OCI-LY7 (cell line): ENCODE results near the gene MINDY4. TPM values are rescaled to one million over a fixed set of nuclear protein-coding genes. Genes with fewer than 3 reads are reported as not detected.

Experiments used
- BruUV-seq: library from RNA; stranded (reverse); fragments of 400-500 nt; replicated peaks from 2 replicates; lab custom pipeline; 2021; lab: Mats Ljungman, UMichigan
- CTCF ChIA-PET: fragments of 300-600 bp; sonication (Branson Sonifier 250); formaldehyde crosslinking; loops from one replicate; lab custom pipeline; 2022; ENCODE audit warnings: antibody characterized with exemption; ENCODE audit not compliant: unreplicated experiment; lab: Charles Lee
- POLR2A ChIA-PET: fragments of 300-600 bp; sonication (Branson Sonifier 250); formaldehyde crosslinking; loops from one replicate; lab custom pipeline; 2022; ENCODE audit warnings: antibody characterized with exemption; lab: Charles Lee
- DNase-seq: peaks from one replicate; pipeline ENCODE4 v3.0.0-alpha.2; 2015; ENCODE audit warnings: low spot score
- H2AFZ ChIP-seq: fragments of 200-600 bp; sonication (generic), shearing (Covaris generic); 2 replicates; pipeline ENCODE4 v1.6.1; 2014; ENCODE audit warnings: mild to moderate bottlenecking, antibody characterized with exemption, low read length, moderate library complexity
- H3K27ac ChIP-seq: fragments of 200-600 bp; sonication (generic); 2 replicates; pipeline ENCODE4 v1.5.1; 2014; ENCODE audit warnings: mixed run types, low read depth, mild to moderate bottlenecking, moderate library complexity, low read length, inconsistent platforms; ENCODE audit not compliant: poor library complexity, severe bottlenecking
- H3K36me3 ChIP-seq: fragments of 200-600 bp; sonication (generic); 2 replicates; pipeline ENCODE4 v1.6.1; 2014; ENCODE audit warnings: mild to moderate bottlenecking, antibody characterized with exemption, low read length, moderate library complexity, mixed read lengths; ENCODE audit not compliant: insufficient read depth
- H3K4me1 ChIP-seq: fragments of 200-600 bp; sonication (generic); 2 replicates; pipeline ENCODE4 v1.5.1; 2014; ENCODE audit warnings: mild to moderate bottlenecking, low read length; ENCODE audit not compliant: insufficient read depth, poor library complexity, severe bottlenecking
- H3K4me2 ChIP-seq: fragments of 200-600 bp; sonication (generic); 2 replicates; pipeline ENCODE4 v1.6.1; 2014; ENCODE audit warnings: mild to moderate bottlenecking, low read length
- H3K4me3 ChIP-seq: fragments of 200-600 bp; sonication (generic); 2 replicates; pipeline ENCODE4 v1.5.1; 2014; ENCODE audit warnings: mild to moderate bottlenecking, low read depth, low read length; ENCODE audit not compliant: poor library complexity, severe bottlenecking
- H3K79me2 ChIP-seq: fragments of 200-600 bp; sonication (generic); 2 replicates; pipeline ENCODE4 v1.6.1; 2016; ENCODE audit warnings: low read depth, mild to moderate bottlenecking, low read length, moderate library complexity, mixed read lengths; ENCODE audit not compliant: insufficient read depth
- H3K9me2 ChIP-seq: fragments of 200-600 bp; sonication (generic); 2 replicates; pipeline ENCODE4 v1.6.1; 2016; ENCODE audit warnings: mild to moderate bottlenecking, low read length, mixed read lengths; ENCODE audit not compliant: insufficient read depth
- H3K9me3 ChIP-seq: fragments of 200-600 bp; sonication (generic); 2 replicates; pipeline ENCODE4 v1.6.1; 2014; ENCODE audit warnings: mild to moderate bottlenecking, mixed run types, low read length, mixed read lengths
- H4K20me1 ChIP-seq: fragments of 200-600 bp; sonication (generic); 2 replicates; pipeline ENCODE4 v1.6.1; 2014; ENCODE audit warnings: mild to moderate bottlenecking, antibody characterized with exemption, low read length, moderate library complexity, mixed read lengths; ENCODE audit not compliant: insufficient read depth
- CTCF ChIP-seq: fragments of 200-600 bp; sonication (generic); conservative IDR thresholded peaks from 2 replicates; pipeline ENCODE4 v1.5.1; 2014; ENCODE audit warnings: mild to moderate bottlenecking, antibody characterized with exemption, low read length, moderate library complexity, mixed read lengths
- EZH2phosphoT487 ChIP-seq: fragments of 200-600 bp; sonication (generic); IDR thresholded peaks from 2 replicates; pipeline ENCODE4 v1.6.1; 2018; ENCODE audit warnings: low read depth, borderline replicate concordance, mild to moderate bottlenecking, mixed run types, antibody characterized with exemption, low read length, moderate library complexity, mixed read lengths
- intact Hi-C: fragments of 100-400 bp; cut with micrococcal nuclease; formaldehyde crosslinking; loops from one replicate; pipeline ENCODE4 v1.10.0; 2022; ENCODE audit not compliant: unreplicated experiment
- total RNA-seq, 2 experiments: library from RNA; depleted of rRNA in 1 of 2; stranded (reverse); fragments of >200 nt in 1 of 2; shearing (Covaris generic) in 1 of 2; gene quantifications; 2 replicates each; pipeline ENCODE4 v1.2.3, GENCODE V29; 2014 to 2022

Gene MINDY4
- total RNA-seq, 2 experiments from 2014 or later: 0.86 TPM; not detected in 1

DNA sequence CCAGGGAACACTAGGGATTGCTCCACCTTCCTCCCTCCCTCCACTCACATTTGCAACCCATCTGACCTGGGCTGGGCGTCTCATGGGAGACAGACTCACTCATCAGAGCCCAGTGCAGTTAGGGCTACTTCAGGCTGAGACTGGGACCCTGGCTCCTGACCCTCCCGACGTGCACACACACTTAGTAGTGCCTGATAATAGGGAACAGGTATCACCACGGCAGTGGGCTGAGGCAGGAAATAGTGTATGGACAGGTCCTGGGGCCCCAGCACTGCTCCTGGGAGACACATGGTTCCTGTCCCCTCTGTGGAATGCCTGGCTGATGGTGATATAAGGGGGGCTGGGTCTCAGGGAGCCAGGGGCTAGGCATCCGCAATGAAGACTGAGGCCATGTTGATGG lies 154.7 kb downstream of the MINDY4 start:
- ChIA-PET POLR2A (no interaction called here), CTCF (no interaction called here)
- no peak overlapping the region for H3K4me3 ChIP-seq
- no peak overlapping the region for H3K27ac ChIP-seq
- DNase-seq: no peak
- no peaks in the 10 kb centered on the region for H3K4me1 ChIP-seq
- no peaks in the 10 kb centered on the region for H3K36me3 ChIP-seq
- no TSS peak for BruUV-seq
- no peaks in the 10 kb centered on the region for H3K9me2 ChIP-seq
- TF ChIP-seq CTCF: no peak
- H3K9me3 ChIP-seq: no peaks in the 10 kb centered on the region
- no peaks in the 10 kb centered on the region for H4K20me1 ChIP-seq
- no peaks in the 10 kb centered on the region for H3K79me2 ChIP-seq
- no peak overlapping the region for H3K4me2 ChIP-seq
- no peak overlapping the region for H2AFZ ChIP-seq
- intact Hi-C loops: no loop called here

GRCh38 chr7:30926313-30926712 lies 155.1 kb downstream of the MINDY4 start:
- Histone ChIP-seq H3K4me3 (no peak overlapping the region), H3K4me2 (no peak overlapping the region), H2AFZ (no peak overlapping the region), H3K9me3 (no peaks in the 10 kb centered on the region), H3K79me2 (no peaks in the 10 kb centered on the region), H3K27ac (no peak overlapping the region), H3K36me3 (no peaks in the 10 kb centered on the region), H3K9me2 (no peaks in the 10 kb centered on the region), H3K4me1 (no peaks in the 10 kb centered on the region), H4K20me1 (no peaks in the 10 kb centered on the region)
- intact Hi-C loops: no loop called here
- POLR2A ChIA-PET: no interaction called here
- no peak for DNase-seq
- TF ChIP-seq CTCF (no peak), EZH2phosphoT487 (no peak)
- BruUV-seq: no TSS peak
- CTCF ChIA-PET: no interaction called here

- no peaks in the 10 kb centered on the region for H3K9me3 ChIP-seq
- POLR2A ChIA-PET: no interaction called here
These were observed 155.8 kb downstream of the MINDY4 start for GRCh38 chr7:30927040-30927439.

More at GRCh38 chr7:30927040-30927439, 155.8 kb downstream of the MINDY4 start:
- BruUV-seq: no TSS peak
- Histone ChIP-seq H4K20me1 (no peaks in the 10 kb centered on the region), H3K79me2 (no peaks in the 10 kb centered on the region), H3K4me3 (no peak overlapping the region), H3K27ac (no peak overlapping the region), H2AFZ (no peak overlapping the region), H3K4me2 (no peak overlapping the region), H3K36me3 (no peaks in the 10 kb centered on the region), H3K9me2 (no peaks in the 10 kb centered on the region), H3K4me1 (no peaks in the 10 kb centered on the region)
- DNase-seq: no peak
- intact Hi-C loops: no loop called here
- CTCF ChIA-PET: no interaction called here
- TF ChIP-seq EZH2phosphoT487 (no peak), CTCF (no peak)
